WERI-Rb-1 (cell line): ENCODE results near the gene ADAM12.

Source experiments
- DNase-seq: peaks from one replicate; pipeline ENCODE4 v3.0.0-alpha.2; 2020
- H3K27ac ChIP-seq: fragments of 250-450 bp; sonication (Bioruptor Pico); 2 replicates; pipeline ENCODE4 v1.5.1; 2020; ENCODE audit warnings: mild to moderate bottlenecking, moderate library complexity
- H3K27me3 ChIP-seq: fragments of 250-450 bp; sonication (Bioruptor Pico); 2 replicates; pipeline ENCODE4 v1.5.1; 2021; ENCODE audit warnings: mild to moderate bottlenecking, low read depth, moderate library complexity; ENCODE audit not compliant: insufficient read depth, severe bottlenecking
- H3K36me3 ChIP-seq: fragments of 250-450 bp; sonication (Bioruptor Pico); 2 replicates; pipeline ENCODE4 v1.5.1; 2020; ENCODE audit warnings: mild to moderate bottlenecking, moderate library complexity
- H3K4me3 ChIP-seq: 2 replicates; pipeline ENCODE4 v1.5.1; 2011; ENCODE audit warnings: low read depth, mild to moderate bottlenecking, control low read depth, low read length
- H3K9me3 ChIP-seq: fragments of 250-450 bp; sonication (Bioruptor Pico); 2 replicates; pipeline ENCODE4 v1.5.1; 2021; ENCODE audit warnings: mild to moderate bottlenecking, moderate library complexity; ENCODE audit not compliant: severe bottlenecking
- TF ChIP-seq, protein P1 (sequence below): IDR thresholded peaks from 2 replicates; pipeline ENCODE4 v1.5.1; 2011; ENCODE audit warnings: low read depth, mild to moderate bottlenecking, control low read depth, inconsistent platforms, low read length

The ADAM12 gene

DNA sequence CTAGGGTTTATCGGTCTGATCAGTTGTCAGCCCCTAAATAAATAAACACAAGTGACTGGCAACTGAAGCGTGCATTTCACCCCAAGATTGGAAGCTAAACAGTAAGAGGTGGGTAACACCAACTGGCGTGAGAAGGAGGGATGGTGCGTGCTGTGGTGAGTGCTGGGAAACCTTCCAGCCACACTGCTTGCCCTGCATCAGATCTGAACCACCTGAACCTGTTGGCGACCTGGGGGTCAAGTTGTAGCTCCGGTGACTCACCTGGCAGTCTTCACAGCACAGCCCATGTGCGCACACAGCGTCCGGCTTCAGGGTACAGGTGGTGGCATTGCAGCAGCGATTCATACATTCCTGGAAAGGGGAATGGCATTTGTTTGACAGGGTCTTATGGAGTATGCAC is 321.8 kb downstream of the ADAM12 start:
- no peak overlapping the region for H3K4me3 ChIP-seq
- H3K27me3 ChIP-seq: no peaks in the 10 kb centered on the region
- H3K9me3 ChIP-seq: peaks cover 2% of the 10 kb centered on the region
- TF ChIP-seq, protein P1, sequence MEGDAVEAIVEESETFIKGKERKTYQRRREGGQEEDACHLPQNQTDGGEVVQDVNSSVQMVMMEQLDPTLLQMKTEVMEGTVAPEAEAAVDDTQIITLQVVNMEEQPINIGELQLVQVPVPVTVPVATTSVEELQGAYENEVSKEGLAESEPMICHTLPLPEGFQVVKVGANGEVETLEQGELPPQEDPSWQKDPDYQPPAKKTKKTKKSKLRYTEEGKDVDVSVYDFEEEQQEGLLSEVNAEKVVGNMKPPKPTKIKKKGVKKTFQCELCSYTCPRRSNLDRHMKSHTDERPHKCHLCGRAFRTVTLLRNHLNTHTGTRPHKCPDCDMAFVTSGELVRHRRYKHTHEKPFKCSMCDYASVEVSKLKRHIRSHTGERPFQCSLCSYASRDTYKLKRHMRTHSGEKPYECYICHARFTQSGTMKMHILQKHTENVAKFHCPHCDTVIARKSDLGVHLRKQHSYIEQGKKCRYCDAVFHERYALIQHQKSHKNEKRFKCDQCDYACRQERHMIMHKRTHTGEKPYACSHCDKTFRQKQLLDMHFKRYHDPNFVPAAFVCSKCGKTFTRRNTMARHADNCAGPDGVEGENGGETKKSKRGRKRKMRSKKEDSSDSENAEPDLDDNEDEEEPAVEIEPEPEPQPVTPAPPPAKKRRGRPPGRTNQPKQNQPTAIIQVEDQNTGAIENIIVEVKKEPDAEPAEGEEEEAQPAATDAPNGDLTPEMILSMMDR: no peak
- H3K36me3 ChIP-seq: no peaks in the 10 kb centered on the region
- DNase-seq: no peak
- no peak overlapping the region for H3K27ac ChIP-seq

DNA sequence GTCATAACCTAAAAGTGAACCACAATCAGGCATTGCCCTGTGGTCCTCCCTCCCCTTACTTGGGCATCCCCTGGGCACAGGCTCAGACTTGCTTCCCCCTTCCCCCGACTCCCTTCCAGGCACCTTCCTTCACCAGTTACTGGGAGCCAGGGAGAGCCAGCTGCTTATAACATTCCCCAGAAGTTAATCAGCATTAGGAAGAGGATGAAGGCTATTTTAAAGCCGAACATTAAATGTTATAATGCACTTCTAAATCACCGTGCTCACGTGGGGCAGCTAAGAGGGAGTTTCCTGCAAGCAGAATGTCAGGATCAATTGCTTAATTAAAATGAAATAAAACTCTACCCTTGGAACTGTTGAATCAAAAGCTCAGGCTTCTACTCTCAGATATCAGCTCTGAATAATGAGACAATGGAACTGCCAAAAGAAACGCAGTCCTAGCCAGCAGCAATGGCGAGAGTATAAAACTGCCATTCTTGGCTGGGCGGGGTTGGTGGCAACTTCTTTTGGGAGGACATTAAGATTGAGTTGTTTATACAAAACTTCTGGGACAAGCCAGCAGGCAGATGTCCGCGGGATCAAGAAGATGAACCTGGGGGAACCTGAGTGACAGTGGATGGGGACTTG is 322.4 kb downstream of the ADAM12 start:
- H3K27ac ChIP-seq: no peak overlapping the region
- peaks cover 7% of the 10 kb centered on the region for H3K9me3 ChIP-seq
- H3K27me3 ChIP-seq: no peaks in the 10 kb centered on the region
- TF ChIP-seq, protein P1: no peak
- DNase-seq: peak; percentile 20
- H3K4me3 ChIP-seq: no peak overlapping the region
- no peaks in the 10 kb centered on the region for H3K36me3 ChIP-seq

DNA sequence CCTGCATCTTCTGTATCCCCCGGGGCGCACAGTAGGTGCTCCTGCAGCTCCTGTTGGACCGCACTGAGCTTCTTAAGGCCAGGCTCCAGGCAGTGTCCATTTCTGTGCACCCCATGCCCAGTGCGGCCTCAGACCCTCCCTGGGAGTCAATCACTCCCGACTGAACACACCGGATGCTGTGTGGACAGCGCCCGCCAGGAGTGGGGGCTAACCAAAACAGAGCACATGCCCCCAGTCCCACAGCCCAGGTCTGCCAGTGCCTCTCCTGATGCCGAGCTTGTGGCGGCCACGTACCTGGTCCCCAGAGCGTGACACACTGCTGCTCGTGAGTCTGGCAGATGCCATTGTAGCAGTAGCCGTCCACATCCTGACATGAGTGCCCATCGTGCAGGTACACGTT is 323.8 kb downstream of the ADAM12 start:
- H3K4me3 ChIP-seq: no peak overlapping the region
- no peak for DNase-seq
- H3K27ac ChIP-seq: no peak overlapping the region
- H3K36me3 ChIP-seq: no peaks in the 10 kb centered on the region
- TF ChIP-seq, protein P1: no peak
- peaks cover 7% of the 10 kb centered on the region for H3K9me3 ChIP-seq
- H3K27me3 ChIP-seq: no peaks in the 10 kb centered on the region

DNA sequence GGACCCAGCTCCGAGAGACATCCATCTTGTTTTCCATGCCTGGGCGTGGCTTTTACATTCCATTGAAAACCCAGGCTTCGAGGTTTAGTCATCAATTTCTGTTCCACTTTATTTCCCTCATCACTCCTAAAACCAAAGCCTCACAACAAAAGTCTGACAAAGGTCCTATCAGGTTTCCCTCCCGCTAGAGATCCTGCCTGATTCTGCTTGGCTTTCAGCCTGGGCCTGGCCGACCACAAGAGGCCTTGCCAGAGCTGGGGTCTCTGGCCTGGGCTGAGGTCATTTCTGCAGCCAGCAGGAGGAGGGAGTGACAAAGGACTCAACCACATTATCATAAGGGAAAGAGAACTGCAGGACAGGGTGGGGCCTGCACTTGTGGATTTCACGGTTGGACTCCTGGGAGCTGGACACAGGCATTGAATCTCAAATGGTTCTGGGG is 324.9 kb downstream of the ADAM12 start:
- H3K4me3 ChIP-seq: no peak overlapping the region
- peaks cover 7% of the 10 kb centered on the region for H3K9me3 ChIP-seq
- no peak for DNase-seq
- H3K27ac ChIP-seq: no peak overlapping the region
- no peaks in the 10 kb centered on the region for H3K27me3 ChIP-seq
- H3K36me3 ChIP-seq: no peaks in the 10 kb centered on the region
- TF ChIP-seq, protein P1: no peak

DNA sequence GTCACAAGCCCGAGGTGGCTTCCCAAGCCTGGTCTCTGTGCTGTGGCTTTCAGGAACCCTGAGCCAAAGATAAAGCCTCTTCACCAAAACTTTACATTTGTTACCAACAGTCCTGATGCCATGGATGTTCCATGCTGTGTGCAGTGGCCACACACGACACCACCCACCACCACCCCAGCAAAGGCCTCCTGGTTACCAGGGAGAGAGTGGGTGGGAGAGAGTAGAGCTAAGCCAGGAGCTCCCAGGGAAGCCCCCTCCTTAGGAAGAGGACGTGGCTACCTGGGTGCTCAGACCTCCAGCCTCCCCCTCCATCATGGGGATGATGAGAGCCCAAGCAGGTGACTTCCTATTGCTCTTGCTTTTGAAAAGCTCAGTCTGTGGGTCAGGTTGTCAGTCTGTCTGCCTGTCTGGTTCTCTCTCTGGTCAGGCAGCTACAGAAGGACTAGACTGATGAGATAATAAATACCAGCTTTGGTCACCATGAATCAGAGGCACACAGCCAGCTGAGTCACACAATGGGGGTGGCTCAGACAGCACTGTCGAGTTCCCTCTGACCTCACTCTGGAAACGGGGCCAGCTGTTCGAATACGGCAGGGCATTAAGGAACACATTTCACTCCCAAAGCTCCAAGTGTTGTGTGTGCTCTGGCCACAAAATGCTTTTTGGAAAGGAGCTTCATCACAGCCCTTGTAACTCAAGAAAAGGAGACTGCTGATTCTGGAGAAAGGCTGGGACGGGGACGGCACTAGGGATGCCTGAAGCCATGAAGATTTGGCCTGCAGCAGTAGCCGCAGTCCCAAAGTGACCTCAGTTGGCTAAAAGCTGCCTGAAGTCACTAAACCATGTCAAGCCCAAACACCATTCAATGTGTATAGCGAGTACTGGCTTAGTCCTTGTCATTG is 325.9 kb downstream of the ADAM12 start:
- no peak overlapping the region for H3K27ac ChIP-seq
- no peak overlapping the region for H3K4me3 ChIP-seq
- H3K27me3 ChIP-seq: no peaks in the 10 kb centered on the region
- H3K9me3 ChIP-seq: peaks cover 7% of the 10 kb centered on the region
- TF ChIP-seq, protein P1: no peak
- no peaks in the 10 kb centered on the region for H3K36me3 ChIP-seq
- DNase-seq: no peak
